ENCODE measurements around the gene MTPN. TPM values are rescaled to one million over a fixed set of nuclear protein-coding genes. Genes with fewer than 3 reads are reported as not detected.

Gene MTPN
- total RNA-seq, 4 donors from 2014 or later, result 48.5 to 94.2 (median 58.7) TPM

DNA sequence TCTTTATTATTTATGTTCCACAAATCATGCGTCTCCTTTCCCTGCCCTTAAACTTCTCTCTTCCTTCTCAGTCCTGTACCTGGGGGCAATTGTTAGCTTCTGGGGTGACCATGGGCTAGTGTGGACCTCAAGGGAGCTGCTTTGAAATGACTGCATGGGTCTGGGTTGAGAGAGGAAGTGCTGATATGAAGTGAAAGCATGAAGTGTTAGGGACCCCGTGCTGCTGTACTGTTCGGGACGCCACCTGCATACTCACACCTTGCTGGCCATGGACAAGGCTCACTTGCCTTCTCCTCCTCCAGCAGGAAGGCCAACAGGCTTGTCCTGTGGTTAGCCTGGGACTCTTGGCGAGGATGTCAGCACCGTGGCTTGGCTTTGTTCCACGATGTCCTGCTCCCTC lies 56.7 kb downstream of the MTPN start:
- Histone ChIP-seq H3K9me3 (no peaks in the 10 kb centered on the region), H3K4me3 (no peak overlapping the region)
- no peak for ATAC-seq

DNA sequence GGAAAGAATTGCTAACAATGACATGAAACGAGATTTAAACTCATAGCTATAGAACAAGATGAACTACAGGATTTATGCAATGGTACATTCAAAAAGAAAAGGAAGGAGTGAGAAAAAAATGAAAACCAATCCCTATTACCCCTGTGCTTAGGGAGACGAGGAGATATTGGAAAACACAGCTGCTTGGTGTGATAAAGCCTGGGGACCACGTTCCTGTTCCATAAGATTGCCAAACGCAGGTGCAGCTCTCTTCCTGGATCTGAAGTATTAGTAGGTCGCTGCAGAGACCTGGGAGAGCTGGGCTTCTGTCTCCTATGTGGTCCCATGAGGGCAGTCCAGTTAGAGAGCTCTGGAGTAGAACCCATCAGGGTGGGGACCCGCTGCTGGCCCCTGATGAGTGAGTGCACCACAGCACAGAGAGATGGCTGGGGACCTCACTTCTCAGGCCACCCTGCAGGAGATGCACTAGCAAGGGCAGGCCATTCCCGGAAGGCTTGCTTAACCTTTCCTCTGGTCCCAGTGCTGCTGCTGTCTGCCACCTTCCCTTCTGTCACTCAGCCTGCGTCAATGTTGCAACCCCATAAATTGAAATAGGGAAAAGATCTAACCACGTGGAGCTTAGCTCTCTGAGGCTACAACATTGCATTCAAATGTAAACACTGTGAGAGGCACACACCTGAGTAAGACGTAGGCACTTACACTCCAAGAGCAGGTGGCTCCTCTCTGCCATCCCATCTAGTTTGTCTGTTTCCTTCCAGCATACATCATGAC lies 57.9 kb downstream of the MTPN start:
- intact Hi-C loops (cut with DNase I; ENCODE audit: low total_unique reads) (no loop called here), in situ Hi-C loops (cut with MboI; ENCODE audit: low sequenced_read_pairs in 4 of 4) (no loop called here)
- TF ChIP-seq, protein P1, sequence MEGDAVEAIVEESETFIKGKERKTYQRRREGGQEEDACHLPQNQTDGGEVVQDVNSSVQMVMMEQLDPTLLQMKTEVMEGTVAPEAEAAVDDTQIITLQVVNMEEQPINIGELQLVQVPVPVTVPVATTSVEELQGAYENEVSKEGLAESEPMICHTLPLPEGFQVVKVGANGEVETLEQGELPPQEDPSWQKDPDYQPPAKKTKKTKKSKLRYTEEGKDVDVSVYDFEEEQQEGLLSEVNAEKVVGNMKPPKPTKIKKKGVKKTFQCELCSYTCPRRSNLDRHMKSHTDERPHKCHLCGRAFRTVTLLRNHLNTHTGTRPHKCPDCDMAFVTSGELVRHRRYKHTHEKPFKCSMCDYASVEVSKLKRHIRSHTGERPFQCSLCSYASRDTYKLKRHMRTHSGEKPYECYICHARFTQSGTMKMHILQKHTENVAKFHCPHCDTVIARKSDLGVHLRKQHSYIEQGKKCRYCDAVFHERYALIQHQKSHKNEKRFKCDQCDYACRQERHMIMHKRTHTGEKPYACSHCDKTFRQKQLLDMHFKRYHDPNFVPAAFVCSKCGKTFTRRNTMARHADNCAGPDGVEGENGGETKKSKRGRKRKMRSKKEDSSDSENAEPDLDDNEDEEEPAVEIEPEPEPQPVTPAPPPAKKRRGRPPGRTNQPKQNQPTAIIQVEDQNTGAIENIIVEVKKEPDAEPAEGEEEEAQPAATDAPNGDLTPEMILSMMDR (IDR thresholded peaks at IDR 0.05 in 4 of 5, conservative IDR thresholded peaks at IDR 0.05 in 1 of 5), result no peak
- no peak for TF ChIP-seq POLR2A (IDR thresholded peaks at IDR 0.05)
- Histone ChIP-seq H3K36me3 (no peaks in the 10 kb centered on the region), H3K27me3 (no peaks in the 10 kb centered on the region), H3K9me3 (no peaks in the 10 kb centered on the region), H3K4me3 (no peak overlapping the region), H3K4me1 (no peaks in the 10 kb centered on the region), H3K27ac (no peak overlapping the region)
- DNase-seq, result no peak
- ATAC-seq, result no peak

More for the DNA sequence above, 56.7 kb downstream of the MTPN start:
- DNase-seq, result no peak
- no peaks in the 10 kb centered on the region for H3K36me3 ChIP-seq
- intact Hi-C loops (cut with DNase I; ENCODE audit: low total_unique reads) (no loop called here), in situ Hi-C loops (cut with MboI; ENCODE audit: low sequenced_read_pairs in 4 of 4) (no loop called here)
- H3K27ac ChIP-seq, result no peak overlapping the region
- no peak for TF ChIP-seq POLR2A (IDR thresholded peaks at IDR 0.05)
- TF ChIP-seq, protein P1 (IDR thresholded peaks at IDR 0.05 in 4 of 5, conservative IDR thresholded peaks at IDR 0.05 in 1 of 5), result no peak
- H3K27me3 ChIP-seq, result no peaks in the 10 kb centered on the region
- no peaks in the 10 kb centered on the region for H3K4me1 ChIP-seq

DNA sequence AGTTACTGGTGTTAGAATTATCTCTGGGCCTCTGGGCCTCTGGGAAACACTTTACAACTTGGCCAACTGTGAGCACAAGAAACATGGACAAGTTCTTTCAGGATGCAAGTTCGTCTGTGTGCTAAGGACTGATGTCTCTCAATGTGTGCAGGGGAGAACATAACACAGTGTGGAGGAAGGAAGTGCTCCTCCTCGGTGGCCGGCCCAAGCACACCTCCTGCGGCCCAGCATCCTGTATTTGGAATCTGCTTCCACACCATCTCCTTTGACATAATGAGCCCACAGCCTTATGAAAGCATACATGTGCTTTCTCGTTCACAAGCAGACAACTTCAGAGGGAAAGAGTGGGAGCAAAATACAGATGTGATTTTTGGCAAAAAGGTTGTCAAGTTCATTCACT lies 59.0 kb downstream of the MTPN start:
- H3K4me3 ChIP-seq, result no peak overlapping the region
- H3K4me1 ChIP-seq, result no peaks in the 10 kb centered on the region
- H3K9me3 ChIP-seq, result no peaks in the 10 kb centered on the region
- ATAC-seq (no peak), DNase-seq (no peak)
- no peak for TF ChIP-seq POLR2A (IDR thresholded peaks at IDR 0.05)
- TF ChIP-seq, protein P1 (IDR thresholded peaks at IDR 0.05 in 4 of 5, conservative IDR thresholded peaks at IDR 0.05 in 1 of 5), result no peak
- H3K27ac ChIP-seq, result no peak overlapping the region
- no peaks in the 10 kb centered on the region for H3K36me3 ChIP-seq
- intact Hi-C loops (cut with DNase I; ENCODE audit: low total_unique reads) (no loop called here), in situ Hi-C loops (cut with MboI; ENCODE audit: low sequenced_read_pairs in 4 of 4) (no loop called here)
- no peaks in the 10 kb centered on the region for H3K27me3 ChIP-seq

DNA sequence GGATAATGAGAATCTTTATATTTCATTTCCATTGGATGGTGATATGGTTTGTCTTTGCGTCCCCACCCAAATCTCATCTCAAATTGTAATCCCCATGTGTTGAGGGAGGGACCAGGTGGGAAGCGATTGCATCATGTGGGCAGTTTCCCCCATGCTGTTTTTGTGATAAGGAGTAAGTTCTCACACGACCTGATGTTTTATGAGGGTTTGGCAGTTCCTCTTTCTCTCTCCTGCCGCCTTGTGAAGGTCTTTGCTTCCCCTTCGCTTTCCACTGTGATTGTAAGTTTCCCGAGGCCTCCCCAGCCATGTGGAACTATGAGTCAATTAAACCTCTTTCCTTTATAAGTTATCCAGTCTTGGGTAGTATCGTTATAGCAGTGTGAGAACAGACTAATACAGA lies 59.4 kb downstream of the MTPN start:
- intact Hi-C loops (cut with DNase I; ENCODE audit: low total_unique reads), result no loop called here
- in situ Hi-C loops (cut with MboI; ENCODE audit: low sequenced_read_pairs in 4 of 4), result no loop called here
- ATAC-seq (no peak), DNase-seq (no peak)
- Histone ChIP-seq H3K9me3 (no peaks in the 10 kb centered on the region), H3K27ac (no peak overlapping the region), H3K4me1 (no peaks in the 10 kb centered on the region), H3K27me3 (no peaks in the 10 kb centered on the region), H3K4me3 (no peak overlapping the region), H3K36me3 (no peaks in the 10 kb centered on the region)
- TF ChIP-seq, protein P1 (IDR thresholded peaks at IDR 0.05 in 4 of 5, conservative IDR thresholded peaks at IDR 0.05 in 1 of 5), result no peak
- no peak for TF ChIP-seq POLR2A (IDR thresholded peaks at IDR 0.05)

DNA sequence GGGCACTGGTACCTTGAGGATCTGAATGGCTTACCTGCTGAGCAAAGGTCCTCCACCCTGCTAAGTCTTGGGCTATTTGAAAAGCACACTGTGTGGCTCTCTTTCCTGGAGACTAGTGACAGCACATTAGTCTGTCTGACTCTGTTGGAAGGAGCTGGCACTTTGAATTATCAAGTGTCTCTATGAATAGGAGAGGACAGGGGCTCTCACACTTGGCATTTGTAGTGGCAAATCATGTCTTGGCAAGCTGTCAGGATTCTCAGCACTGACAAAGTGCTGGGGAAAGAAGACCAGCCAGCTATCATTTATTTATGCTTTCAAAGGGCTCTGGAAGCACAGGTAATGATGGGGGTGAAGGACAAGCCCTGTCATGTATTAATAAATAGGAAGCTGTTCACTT lies 62.8 kb downstream of the MTPN start:
- ATAC-seq (no peak), DNase-seq (no peak)
- no peak overlapping the region for H3K27ac ChIP-seq

More for the DNA sequence above, 62.8 kb downstream of the MTPN start:
- H3K4me3 ChIP-seq, result no peak overlapping the region
- H3K36me3 ChIP-seq, result no peaks in the 10 kb centered on the region
- in situ Hi-C loops (cut with MboI; ENCODE audit: low sequenced_read_pairs in 4 of 4) (no loop called here), intact Hi-C loops (cut with DNase I; ENCODE audit: low total_unique reads) (no loop called here)
- no peaks in the 10 kb centered on the region for H3K27me3 ChIP-seq
- no peaks in the 10 kb centered on the region for H3K4me1 ChIP-seq
- no peaks in the 10 kb centered on the region for H3K9me3 ChIP-seq
- TF ChIP-seq, protein P1 (IDR thresholded peaks at IDR 0.05 in 4 of 5, conservative IDR thresholded peaks at IDR 0.05 in 1 of 5), result no peak
- no peak for TF ChIP-seq POLR2A (IDR thresholded peaks at IDR 0.05)

Measured in gastrocnemius medialis (tissue), 4 donors.